ENCODE data around the gene ZNF888. TPM values are rescaled to one million over a fixed set of nuclear protein-coding genes. Genes with fewer than 3 reads are reported as not detected.
"Not testable (repeated sequence)": the region's sequence is repeated elsewhere in the genome, so short reads cannot be mapped to it uniquely, and the experiment has no call there.

ZNF888 gene
- total RNA-seq, 4 donors from 2014 or later: 2.5 to 3.7 (median 3.1) TPM

DNA sequence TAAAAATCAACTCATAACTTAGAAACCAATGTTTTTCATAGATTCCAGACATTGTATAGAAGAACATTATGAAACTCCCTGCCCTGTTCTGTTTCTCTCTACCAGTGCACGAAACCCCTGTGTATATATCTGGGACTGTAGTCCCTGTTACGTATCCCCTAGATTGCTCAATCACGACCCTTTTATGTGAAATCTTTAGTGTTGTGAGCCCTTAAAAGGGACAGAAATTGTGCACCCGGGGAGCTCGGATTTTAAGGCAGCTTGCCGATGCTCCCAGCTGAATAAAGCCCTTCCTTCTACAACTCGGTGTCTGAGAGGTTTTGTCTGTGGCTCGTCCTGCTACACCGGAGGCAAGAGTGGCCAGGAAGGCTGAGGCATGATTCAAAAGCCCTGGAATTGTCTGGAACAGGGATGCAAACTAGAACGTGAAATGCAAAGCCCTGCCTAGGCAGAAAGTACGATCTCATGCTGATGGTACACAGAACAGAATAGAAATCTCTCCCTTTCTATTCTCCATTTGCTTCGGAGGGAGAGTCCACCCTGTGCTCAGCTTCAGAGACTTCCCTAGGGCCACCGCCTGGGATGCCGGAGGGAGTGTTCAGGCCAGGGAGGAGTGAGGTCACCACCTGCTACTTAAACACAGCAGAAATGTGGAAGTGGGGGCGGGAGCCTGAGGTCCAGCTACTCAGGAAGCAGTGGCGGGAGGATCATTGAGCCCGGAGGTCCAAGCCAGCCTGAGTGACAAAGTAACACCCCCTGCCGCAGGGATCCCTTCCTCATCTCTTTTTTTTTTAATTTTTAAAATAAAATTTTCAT, 758 bp upstream of the ZNF888 start:
- 59% methylated on average over 18 of the region's 18 CpGs for WGBS
- Histone ChIP-seq H3K4me3 (peak overlapping the region; percentile 62 to 74 (median 68)), H3K27ac (replicated peaks in 1 of 4) (peak overlapping the region; percentile 80 to 86 (median 86)), H3K36me3 (peaks cover 4 to 13% (median 11%) of the 10 kb centered on the region in 4 donors), H3K9me3 (no peaks in the 10 kb centered on the region), H3K27me3 (no peaks in the 10 kb centered on the region), H3K4me1 (peaks cover 7 to 20% (median 18%) of the 10 kb centered on the region in 4 donors)
- intact Hi-C loops (cut with DNase I): no loop called here
- TF ChIP-seq POLR2A (IDR thresholded peaks at IDR 0.05; ENCODE audit: low read depth): no peak
- DNase-seq (ENCODE audit: extremely low spot score): no peak

GRCh38 chr19:52917531-52917930, 5.7 kb downstream of the ZNF888 start:
- H3K36me3 ChIP-seq: peaks cover 0 to 45% (median 12%) of the 10 kb centered on the region in 4 donors
- TF ChIP-seq POLR2A (IDR thresholded peaks at IDR 0.05; ENCODE audit: low read depth): no peak
- TF ChIP-seq CTCF (IDR thresholded peaks at IDR 0.05): no peak
- TF ChIP-seq EP300 (IDR thresholded peaks at IDR 0.05): no peak
- no peak for TF ChIP-seq POLR2AphosphoS5 (IDR thresholded peaks at IDR 0.05)
- no peaks in the 10 kb centered on the region for H3K9me3 ChIP-seq
- no peak for DNase-seq (ENCODE audit: extremely low spot score)
- H3K4me3 ChIP-seq: no peak overlapping the region
- no peak overlapping the region for H3K27ac ChIP-seq (replicated peaks in 1 of 4)
- H3K27me3 ChIP-seq: no peaks in the 10 kb centered on the region
- 96% methylated on average over 5 of the region's 5 CpGs for whole genome bisulfite sequencing
- intact Hi-C loops (cut with DNase I): no loop called here
- H3K4me1 ChIP-seq: peaks cover 4 to 6% (median 4%) of the 10 kb centered on the region in 4 donors

DNA sequence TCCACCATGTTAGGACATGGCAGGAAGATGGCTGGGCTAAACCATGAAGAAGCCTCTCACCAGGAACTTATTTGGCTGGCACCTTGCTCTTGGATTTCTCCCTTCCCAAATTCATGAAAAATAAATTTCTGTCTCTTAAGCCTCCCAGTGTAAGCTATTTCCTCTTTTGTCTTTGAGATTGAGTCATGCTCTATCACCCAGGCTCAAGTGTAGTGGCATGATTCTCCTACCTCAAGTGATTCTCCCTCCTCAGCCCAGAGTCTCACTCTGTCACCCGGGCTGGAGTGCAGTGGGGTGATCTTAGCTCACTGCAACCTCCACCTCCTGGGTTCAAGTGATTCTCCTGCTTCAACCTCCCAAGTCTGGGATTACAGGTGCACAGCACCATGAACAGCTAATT, 12.6 kb downstream of the ZNF888 start:
- Histone ChIP-seq H3K27me3 (no peaks in the 10 kb centered on the region), H3K4me3 (no peak overlapping the region), H3K27ac (replicated peaks in 1 of 4) (no peak overlapping the region), H3K36me3 (peaks cover 12 to 65% (median 36%) of the 10 kb centered on the region in 4 donors), H3K9me3 (peaks cover 0 to 3% (median 0%) of the 10 kb centered on the region in 4 donors), H3K4me1 (no peaks in the 10 kb centered on the region)
- TF ChIP-seq POLR2A (IDR thresholded peaks at IDR 0.05; ENCODE audit: low read depth): no peak
- intact Hi-C loops (cut with DNase I): no loop called here
- DNase-seq (ENCODE audit: extremely low spot score): no peak
- 100% methylated on average over 1 of the region's 1 CpG for WGBS

DNA sequence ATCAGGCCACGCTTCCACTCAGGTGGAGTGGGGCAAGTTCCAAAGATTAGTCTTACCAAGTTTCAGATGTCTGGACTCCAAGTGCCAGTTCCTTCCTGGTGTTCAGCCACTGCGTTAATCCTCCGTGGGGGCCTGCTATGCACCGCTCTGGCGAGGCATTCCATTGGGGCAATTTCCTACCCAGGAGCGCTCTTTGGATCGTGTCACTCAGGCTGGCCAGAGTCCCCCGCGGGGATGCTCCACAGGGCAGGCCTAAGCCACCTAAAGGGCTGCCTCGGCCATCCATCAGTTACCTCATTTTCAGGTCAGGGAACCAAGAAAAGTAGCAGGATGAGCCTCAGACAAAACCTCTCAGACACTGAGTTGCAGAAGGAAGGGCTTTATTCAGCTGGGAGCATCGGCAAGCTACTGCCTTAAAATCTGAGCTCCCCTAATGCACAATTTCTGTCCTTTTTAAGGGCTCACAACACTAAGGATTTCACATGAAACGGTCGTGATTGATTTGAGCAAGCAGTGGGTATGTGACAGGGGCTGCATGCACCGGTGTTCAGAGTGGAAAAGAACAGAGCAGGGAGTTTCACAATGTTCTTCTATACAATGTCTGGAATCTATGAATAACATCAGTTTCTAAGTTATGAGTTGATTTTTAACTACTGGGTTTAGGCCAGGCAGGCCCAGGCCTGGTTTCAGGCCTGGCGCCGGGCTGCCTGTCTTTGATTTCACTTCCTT, 19.0 kb downstream of the ZNF888 start:
- H3K4me3 ChIP-seq; H3K9me3 ChIP-seq; intact Hi-C loops (cut with DNase I); H3K27ac ChIP-seq (replicated peaks in 1 of 4); H3K27me3 ChIP-seq; H3K4me1 ChIP-seq; DNase-seq (ENCODE audit: extremely low spot score): not testable (repeated sequence)
- peaks cover 12 to 24% (median 18%) of the 10 kb centered on the region in 4 donors for H3K36me3 ChIP-seq
- WGBS: 93% methylated on average over 14 of the region's 16 CpGs

DNA sequence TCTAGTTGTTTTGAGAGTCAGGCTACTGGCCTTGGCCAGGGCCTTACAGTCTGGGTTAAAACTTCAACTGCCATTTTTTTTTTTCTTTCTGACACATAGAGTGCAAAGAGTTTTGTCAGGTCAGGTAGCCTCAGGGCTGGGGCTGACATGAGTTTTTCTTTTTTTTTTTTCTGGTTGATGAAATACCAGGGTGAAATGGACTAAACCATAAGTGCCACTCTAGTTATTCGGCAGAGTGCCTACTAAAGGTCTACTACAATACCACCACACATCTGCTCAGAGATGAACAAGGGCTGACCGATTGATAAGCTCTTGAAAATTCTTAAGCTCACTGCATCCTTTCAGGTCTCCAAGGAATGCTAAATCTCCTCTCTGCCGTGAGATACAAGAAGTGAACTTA, 21.4 kb downstream of the ZNF888 start:
- no peaks in the 10 kb centered on the region for H3K27me3 ChIP-seq
- peaks cover 4 to 12% (median 7%) of the 10 kb centered on the region in 4 donors for H3K36me3 ChIP-seq
- intact Hi-C loops (cut with DNase I): no loop called here
- H3K9me3 ChIP-seq: peaks cover 0 to 3% (median 0%) of the 10 kb centered on the region in 4 donors
- TF ChIP-seq POLR2AphosphoS5 (IDR thresholded peaks at IDR 0.05) (no peak), POLR2A (IDR thresholded peaks at IDR 0.05; ENCODE audit: low read depth) (no peak)
- no peak for DNase-seq (ENCODE audit: extremely low spot score)
- no peak overlapping the region for H3K4me3 ChIP-seq
- H3K4me1 ChIP-seq: peaks cover 4 to 10% (median 9%) of the 10 kb centered on the region in 4 donors
- 84% methylated on average over 3 of the region's 3 CpGs for WGBS
- H3K27ac ChIP-seq (replicated peaks in 1 of 4): no peak overlapping the region

DNA sequence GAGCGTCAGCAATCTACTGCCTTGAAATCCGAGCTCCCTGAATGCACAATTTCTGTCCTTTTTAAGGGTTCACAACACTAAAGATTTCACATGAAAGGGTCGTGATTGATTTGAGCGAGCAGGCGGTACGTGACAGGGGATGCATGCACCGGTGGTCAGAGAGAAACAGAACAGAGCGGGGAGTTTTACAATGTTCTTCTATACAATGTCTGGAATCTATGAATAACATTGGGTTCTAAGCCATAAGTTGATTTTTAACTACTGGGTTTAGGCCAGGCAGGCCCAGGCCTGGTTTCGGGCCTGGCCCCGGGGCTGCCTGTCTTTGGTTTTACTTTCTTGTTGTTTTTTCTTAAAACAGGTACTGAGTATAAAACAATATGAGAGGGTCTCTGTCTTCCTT, 24.6 kb downstream of the ZNF888 start:
- intact Hi-C loops (cut with DNase I): loop anchor here (10.0 kb wide), 1 partner anchor 46 kb away; no protein-coding TSS in a partner anchor
- not testable (repeated sequence) for H3K9me3 ChIP-seq; DNase-seq (ENCODE audit: extremely low spot score); H3K27me3 ChIP-seq; H3K4me3 ChIP-seq
- 96% methylated on average over 10 of the region's 10 CpGs for WGBS
- Histone ChIP-seq H3K4me1 (peaks cover 12 to 21% (median 18%) of the 10 kb centered on the region in 4 donors), H3K36me3 (peaks cover 0 to 14% (median 8%) of the 10 kb centered on the region in 4 donors), H3K27ac (replicated peaks in 1 of 4) (peak overlapping the region in 2 of 4 donors; percentile 91 to 92)

GRCh38 chr19:52898101-52898500, 25.1 kb downstream of the ZNF888 start:
- intact Hi-C loops (cut with DNase I): loop anchor here (10.0 kb wide), 1 partner anchor 47 kb away; no protein-coding TSS in a partner anchor
- no peaks in the 10 kb centered on the region for H3K9me3 ChIP-seq
- H3K4me1 ChIP-seq: peaks cover 12 to 21% (median 18%) of the 10 kb centered on the region in 4 donors
- no peak for DNase-seq (ENCODE audit: extremely low spot score)
- H3K27me3 ChIP-seq: no peaks in the 10 kb centered on the region
- no peak for TF ChIP-seq POLR2AphosphoS5 (IDR thresholded peaks at IDR 0.05)
- no peak for TF ChIP-seq EP300 (IDR thresholded peaks at IDR 0.05)
- no peak for TF ChIP-seq POLR2A (IDR thresholded peaks at IDR 0.05; ENCODE audit: low read depth)
- H3K36me3 ChIP-seq: peaks cover 0 to 19% (median 12%) of the 10 kb centered on the region in 4 donors
- peak overlapping the region; percentile 67 to 88 (median 78) for H3K4me3 ChIP-seq
- 68% methylated on average over 15 of the region's 15 CpGs for WGBS
- H3K27ac ChIP-seq (replicated peaks in 1 of 4): peak overlapping the region; percentile 82 to 92 (median 92)

Measured in esophagus muscularis mucosa (tissue), 4 donors.